ENCODE measurements around the gene PRR23B.
"Not testable (repeated sequence)": the region's sequence is repeated elsewhere in the genome, so short reads cannot be mapped to it uniquely, and the experiment has no call there.

Gene PRR23B

GRCh38 chr3:139020868-139021234 lies at the start of gene PRR23B:
TSS of gene PRR23B (minus strand) at chr3:139020926. CDS start at chr3:139020661, 265 bp downstream.
- Histone ChIP-seq H3K9ac (ENCODE audit: low read depth, low read length) (no peak within 1 kb of the TSS), H3K4me1 (ENCODE audit: insufficient read depth, low read length) (no peaks in the 10 kb centered on the region), H3K9me3 (ENCODE audit: control insufficient read depth, insufficient read depth, low read length) (no peaks in the 10 kb centered on the region), H3K36me3 (ENCODE audit: insufficient read depth, low read length) (no peaks in the 10 kb centered on the region)

- no peaks in the 10 kb centered on the region for H3K36me3 ChIP-seq (ENCODE audit: insufficient read depth, low read length)
- H3K4me1 ChIP-seq (ENCODE audit: insufficient read depth, low read length), result no peaks in the 10 kb centered on the region
- no peak overlapping the region for H3K9ac ChIP-seq (ENCODE audit: low read depth, low read length)
- no peaks in the 10 kb centered on the region for H3K9me3 ChIP-seq (ENCODE audit: control insufficient read depth, insufficient read depth, low read length)
Observed at GRCh38 chr3:139062918-139063317, 42.2 kb upstream of the PRR23B start.

DNA sequence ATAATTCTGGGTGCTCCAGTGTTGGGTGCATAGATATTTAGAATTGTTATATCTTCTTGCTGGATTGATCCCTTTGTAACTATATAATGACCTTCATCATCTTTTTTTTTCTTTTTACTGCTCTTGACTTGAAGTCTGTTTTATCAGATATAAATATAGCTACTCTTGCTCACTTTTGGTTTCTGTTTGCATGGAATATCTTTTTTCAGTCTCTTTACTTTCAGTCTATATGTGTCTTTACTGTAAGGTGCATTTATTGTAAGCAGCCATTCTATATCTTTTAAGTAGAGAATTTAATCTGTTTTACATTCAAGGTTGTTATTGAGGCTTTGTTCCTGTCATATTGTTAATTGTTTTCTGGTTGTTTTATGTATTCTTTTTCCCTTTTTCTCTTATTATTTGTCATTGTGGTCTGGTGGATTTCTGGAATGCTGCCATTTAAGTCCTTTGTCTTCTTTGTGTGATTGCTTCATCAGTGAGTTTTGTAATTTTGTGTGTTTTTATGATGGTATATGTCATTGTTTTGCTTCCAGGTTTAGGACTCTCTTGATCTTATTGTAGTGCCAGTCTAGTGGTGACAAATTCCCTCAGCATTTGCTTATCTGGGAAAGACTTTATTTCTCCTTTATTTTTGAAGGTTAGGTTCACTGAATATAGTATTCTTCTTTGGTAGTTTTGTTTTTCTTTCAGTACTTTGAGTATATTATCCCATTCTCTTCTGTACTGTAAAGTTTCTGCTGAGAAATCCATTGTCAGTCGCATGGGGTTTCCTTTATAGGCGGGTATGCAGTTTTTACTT lies 32.3 kb upstream of the PRR23B start:
- no peaks in the 10 kb centered on the region for H3K36me3 ChIP-seq (ENCODE audit: insufficient read depth, low read length)
- no peak overlapping the region for H3K9ac ChIP-seq (ENCODE audit: low read depth, low read length)
- no peaks in the 10 kb centered on the region for H3K4me1 ChIP-seq (ENCODE audit: insufficient read depth, low read length)
- no peaks in the 10 kb centered on the region for H3K9me3 ChIP-seq (ENCODE audit: control insufficient read depth, insufficient read depth, low read length)

GRCh38 chr3:139044366-139045210 lies 23.9 kb upstream of the PRR23B start, which contains the start of gene PRR23C:
TSS of gene PRR23C (minus strand) at chr3:139044892. CDS start at chr3:139044620, 272 bp downstream.
- H3K4me1 ChIP-seq (ENCODE audit: insufficient read depth, low read length), result no peaks in the 10 kb centered on the region
- no peak within 1 kb of the TSS for H3K9ac ChIP-seq (ENCODE audit: low read depth, low read length)
- H3K36me3 ChIP-seq (ENCODE audit: insufficient read depth, low read length), result no peaks in the 10 kb centered on the region
- no peaks in the 10 kb centered on the region; the same call in 1 of the 2 replicates for H3K9me3 ChIP-seq (ENCODE audit: control insufficient read depth, insufficient read depth, low read length)

GRCh38 chr3:139043554-139044365 lies 23.0 kb upstream of the PRR23B start:
- no peak overlapping the region for H3K9ac ChIP-seq (ENCODE audit: low read depth, low read length)
- H3K36me3 ChIP-seq (ENCODE audit: insufficient read depth, low read length), result no peaks in the 10 kb centered on the region
- H3K4me1 ChIP-seq (ENCODE audit: insufficient read depth, low read length), result peaks cover under 1% of the 10 kb centered on the region; the same call in 1 of the 2 replicates
- no peaks in the 10 kb centered on the region; the same call in 1 of the 2 replicates for H3K9me3 ChIP-seq (ENCODE audit: control insufficient read depth, insufficient read depth, low read length)

- Histone ChIP-seq H3K9me3 (ENCODE audit: control insufficient read depth, insufficient read depth, low read length) (no peaks in the 10 kb centered on the region), H3K9ac (ENCODE audit: low read depth, low read length) (no peak overlapping the region), H3K36me3 (ENCODE audit: insufficient read depth, low read length) (no peaks in the 10 kb centered on the region), H3K4me1 (ENCODE audit: insufficient read depth, low read length) (peaks cover 8% of the 10 kb centered on the region; the same call in 1 of the 2 replicates)
Observed at GRCh38 chr3:139037478-139037877, 16.8 kb upstream of the PRR23B start.

- Histone ChIP-seq H3K9me3 (ENCODE audit: control insufficient read depth, insufficient read depth, low read length) (no peaks in the 10 kb centered on the region; the same call in 1 of the 2 replicates), H3K36me3 (ENCODE audit: insufficient read depth, low read length) (no peaks in the 10 kb centered on the region), H3K9ac (ENCODE audit: low read depth, low read length) (no peak overlapping the region), H3K4me1 (ENCODE audit: insufficient read depth, low read length) (no peaks in the 10 kb centered on the region)
Observed at GRCh38 chr3:139032326-139033002, 11.7 kb upstream of the PRR23B start.

DNA sequence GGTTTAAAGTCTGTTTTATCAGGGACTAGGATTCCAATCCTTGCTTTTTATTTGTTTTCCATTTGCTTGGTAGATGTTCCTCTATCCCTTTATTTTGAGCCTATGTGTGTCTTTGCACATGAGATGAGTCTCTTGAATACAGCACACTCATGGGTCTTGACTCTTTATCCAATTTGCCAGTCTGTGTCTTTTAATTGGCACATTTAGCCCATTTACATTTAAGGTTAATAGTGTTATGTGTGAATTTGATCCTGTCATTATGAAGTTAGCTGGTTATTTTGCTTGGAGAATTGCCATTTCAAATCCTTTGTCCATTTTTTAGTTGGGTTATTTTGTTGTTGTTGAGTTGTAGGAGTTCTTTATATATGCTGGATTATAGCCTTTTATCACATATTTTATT lies 9.8 kb upstream of the PRR23B start:
- H3K9me3 ChIP-seq (ENCODE audit: control insufficient read depth, insufficient read depth, low read length); H3K9ac ChIP-seq (ENCODE audit: low read depth, low read length); H3K36me3 ChIP-seq (ENCODE audit: insufficient read depth, low read length); H3K4me1 ChIP-seq (ENCODE audit: insufficient read depth, low read length): not testable (repeated sequence)

- Histone ChIP-seq H3K9me3 (ENCODE audit: control insufficient read depth, insufficient read depth, low read length) (no peaks in the 10 kb centered on the region), H3K36me3 (ENCODE audit: insufficient read depth, low read length) (no peaks in the 10 kb centered on the region), H3K4me1 (ENCODE audit: insufficient read depth, low read length) (no peaks in the 10 kb centered on the region), H3K9ac (ENCODE audit: low read depth, low read length) (no peak overlapping the region)
Observed at GRCh38 chr3:139024968-139025367, 4.2 kb upstream of the PRR23B start.

DNA sequence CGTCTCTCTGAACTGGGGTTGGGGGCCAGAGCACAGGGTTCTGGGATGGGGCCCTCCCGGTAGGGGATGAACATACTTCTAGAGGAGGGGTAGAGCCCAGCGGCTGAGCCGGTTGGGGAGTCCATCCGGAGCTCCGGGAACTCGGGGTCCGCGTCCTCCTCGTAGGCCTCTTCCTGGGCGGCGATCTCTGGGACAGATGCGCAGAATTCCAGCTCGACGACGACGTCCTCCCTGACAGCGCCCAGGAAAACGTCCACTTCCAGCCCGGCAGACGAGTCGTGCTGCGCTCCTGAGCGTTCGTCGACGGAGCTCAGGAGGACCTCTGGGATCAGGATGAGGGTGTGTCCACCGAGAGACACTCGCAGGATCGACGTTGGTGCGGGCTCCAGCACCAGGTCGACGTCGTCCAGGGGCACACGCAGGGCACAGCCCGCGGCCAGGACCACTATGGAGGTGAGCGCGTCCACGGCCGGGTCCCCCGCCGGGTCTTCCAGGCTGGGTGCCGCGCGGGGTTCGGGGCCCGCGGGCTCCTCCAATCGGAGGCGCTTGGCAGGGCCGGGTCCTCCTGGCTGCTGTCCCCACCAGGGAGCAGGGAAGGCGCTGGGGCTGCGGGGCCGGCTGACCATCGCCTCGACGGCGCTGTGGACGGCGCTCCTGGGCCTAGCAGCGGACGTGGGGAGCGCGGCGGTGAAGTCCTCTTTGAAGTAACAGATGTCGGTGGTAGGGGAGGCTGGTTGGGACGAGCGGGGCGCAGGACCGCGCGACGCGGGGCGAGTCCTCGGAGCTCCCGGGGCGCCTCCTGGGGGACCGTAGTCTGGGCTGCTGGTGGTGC lies 474 bp downstream of the PRR23B start:
- Histone ChIP-seq H3K4me1 (ENCODE audit: insufficient read depth, low read length) (no peaks in the 10 kb centered on the region), H3K36me3 (ENCODE audit: insufficient read depth, low read length) (no peaks in the 10 kb centered on the region), H3K9me3 (ENCODE audit: control insufficient read depth, insufficient read depth, low read length) (no peaks in the 10 kb centered on the region), H3K9ac (ENCODE audit: low read depth, low read length) (no peak overlapping the region)

- Histone ChIP-seq H3K9me3 (ENCODE audit: control insufficient read depth, insufficient read depth, low read length) (no peaks in the 10 kb centered on the region), H3K9ac (ENCODE audit: low read depth, low read length) (no peak overlapping the region), H3K4me1 (ENCODE audit: insufficient read depth, low read length) (no peaks in the 10 kb centered on the region), H3K36me3 (ENCODE audit: insufficient read depth, low read length) (no peaks in the 10 kb centered on the region)
Observed at GRCh38 chr3:139016430-139017048, 4.2 kb downstream of the PRR23B start.

DNA sequence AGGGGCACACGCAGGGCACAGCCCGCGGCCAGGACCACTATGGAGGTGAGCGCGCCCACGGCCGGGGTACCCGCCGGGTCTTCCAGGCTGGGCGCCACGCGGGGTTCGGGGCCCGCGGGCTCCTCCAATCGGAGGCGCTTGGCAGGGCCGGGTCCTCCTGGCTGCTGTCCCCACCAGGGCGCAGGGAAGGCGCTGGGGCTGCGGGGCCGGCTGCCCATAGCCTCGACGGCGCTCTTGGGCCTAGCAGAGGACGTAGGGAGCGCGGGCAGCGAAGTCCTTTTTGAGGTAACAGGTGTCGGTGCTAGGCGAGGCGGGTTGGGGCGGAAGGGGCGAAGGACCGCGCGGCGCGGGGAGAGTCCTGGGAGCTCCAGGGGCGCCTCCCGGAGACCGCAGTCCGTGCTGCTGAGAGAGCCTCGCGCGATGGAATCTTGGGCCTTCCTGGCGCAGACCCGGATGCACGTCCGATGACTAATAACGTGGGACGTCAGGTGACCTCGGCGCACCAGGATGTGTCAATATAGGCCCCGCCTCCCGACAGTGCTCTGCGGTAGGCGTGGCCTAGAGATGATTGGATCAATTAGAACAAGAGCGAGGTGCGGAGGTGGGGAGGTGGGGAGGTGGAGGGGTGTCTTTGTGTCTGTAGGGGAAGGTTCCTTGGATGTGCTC lies 14.5 kb downstream of the PRR23B start, which contains the start of gene PRR23A:
PRR23A (minus strand) TSS at position 218 of the 666 bp plus-strand sequence; CDS start at position 218, 0 bp downstream.
- no peaks in the 10 kb centered on the region for H3K9me3 ChIP-seq (ENCODE audit: control insufficient read depth, insufficient read depth, low read length)
- no peak within 1 kb of the TSS for H3K9ac ChIP-seq (ENCODE audit: low read depth, low read length)
- no peaks in the 10 kb centered on the region for H3K4me1 ChIP-seq (ENCODE audit: insufficient read depth, low read length)

More for the DNA sequence above, 14.5 kb downstream of the PRR23B start, which contains the start of gene PRR23A:
- H3K36me3 ChIP-seq (ENCODE audit: insufficient read depth, low read length), result no peaks in the 10 kb centered on the region
